Head of caudate nucleus (tissue), 42 donors: ENCODE measurements around the gene PLEKHG3.

Experiments used
- DNase-seq, 42 donors: peaks; one replicate each; pipeline versions ENCODE4 v3.0.0 to v3.0.0-alpha.2; 2020 to 2021; ENCODE audit warnings: mixed read lengths in 7 of 42
- intact Hi-C: fragments of 100-400 bp; cut with DNase I; formaldehyde crosslinking; loops from one replicate; pipeline ENCODE4 v1.15.0; 2022

Gene PLEKHG3

GRCh38 chr14:64733321-64733720, 29.1 kb downstream of the PLEKHG3 start:
- peak in 1 of 42 donors; percentile 7 for DNase-seq
- intact Hi-C loops: no loop called here

GRCh38 chr14:64733899-64734298, 29.7 kb downstream of the PLEKHG3 start:
- intact Hi-C loops: no loop called here
- no peak for DNase-seq

- DNase-seq: no peak
- intact Hi-C loops: no loop called here
Measured at GRCh38 chr14:64734990-64735389, 30.8 kb downstream of the PLEKHG3 start.

- DNase-seq: peak in 1 of 42 donors; percentile 27
- intact Hi-C loops: no loop called here
Measured at GRCh38 chr14:64736271-64737169, 32.3 kb downstream of the PLEKHG3 start.

GRCh38 chr14:64737391-64738280, 33.4 kb downstream of the PLEKHG3 start:
- intact Hi-C loops: no loop called here
- DNase-seq: peak in 19 of 42 donors; percentile 41 to 70 (median 56)

- DNase-seq: no peak
- intact Hi-C loops: no loop called here
Measured at GRCh38 chr14:64738281-64738804, 34.1 kb downstream of the PLEKHG3 start.

GRCh38 chr14:64741200-64741599, 37.0 kb downstream of the PLEKHG3 start:
- intact Hi-C loops: no loop called here
- no peak for DNase-seq

GRCh38 chr14:64741961-64742360, 37.7 kb downstream of the PLEKHG3 start:
- intact Hi-C loops: no loop called here
- DNase-seq: no peak

GRCh38 chr14:64743061-64743460, 38.8 kb downstream of the PLEKHG3 start:
- DNase-seq: no peak
- intact Hi-C loops: no loop called here

GRCh38 chr14:64745511-64746091, 41.4 kb downstream of the PLEKHG3 start:
- intact Hi-C loops: no loop called here
- peak in 11 of 42 donors; percentile 25 to 68 (median 49) for DNase-seq

- DNase-seq: peak in 6 of 42 donors; percentile 19 to 69 (median 37)
- intact Hi-C loops: no loop called here
Measured at GRCh38 chr14:64746298-64747250, 42.4 kb downstream of the PLEKHG3 start.

- DNase-seq: no peak
- intact Hi-C loops: no loop called here
Measured at GRCh38 chr14:64747327-64747726, 43.1 kb downstream of the PLEKHG3 start.

GRCh38 chr14:64748521-64748920, 44.3 kb downstream of the PLEKHG3 start:
- intact Hi-C loops: no loop called here
- DNase-seq: no peak

- intact Hi-C loops: no loop called here
- DNase-seq: no peak
Measured at GRCh38 chr14:64748995-64749714, 44.9 kb downstream of the PLEKHG3 start.

- intact Hi-C loops: no loop called here
- no peak for DNase-seq
Measured at GRCh38 chr14:64752909-64753308, 48.7 kb downstream of the PLEKHG3 start.

GRCh38 chr14:64753374-64753773, 49.1 kb downstream of the PLEKHG3 start:
- intact Hi-C loops: no loop called here
- DNase-seq: no peak

GRCh38 chr14:64753999-64754398, 49.8 kb downstream of the PLEKHG3 start:
- intact Hi-C loops: no loop called here
- DNase-seq: no peak

- intact Hi-C loops: no loop called here
- no peak for DNase-seq
Measured at GRCh38 chr14:64754685-64755084, 50.5 kb downstream of the PLEKHG3 start.
